Spinal cord (tissue), 10 donors: ENCODE measurements around the gene ZCWPW1. TPM values are rescaled to one million over a fixed set of nuclear protein-coding genes. Genes with fewer than 3 reads are reported as not detected.

ENCODE experiments used
- DNase-seq, 6 donors: peaks; one replicate each; pipeline versions ENCODE4 v3.0.0 to v3.0.0-alpha.2; 2013 to 2015; ENCODE audit warnings: low spot score in 6 of 6, low read depth in 4 of 6
- H3K27ac ChIP-seq: one replicate; pipeline ENCODE4 v1.5.1; 2013; ENCODE audit warnings: low read depth, low read length, control low read depth
- H3K27me3 ChIP-seq: one replicate; pipeline ENCODE4 v1.6.1; 2013; ENCODE audit warnings: low read length; ENCODE audit not compliant: control insufficient read depth, insufficient read depth
- H3K36me3 ChIP-seq: one replicate; pipeline ENCODE4 v1.6.1; 2013; ENCODE audit warnings: low read length; ENCODE audit not compliant: control insufficient read depth, insufficient read depth
- H3K4me1 ChIP-seq: one replicate; pipeline ENCODE4 v1.6.1; 2013; ENCODE audit warnings: low read length; ENCODE audit not compliant: control insufficient read depth, insufficient read depth
- H3K4me3 ChIP-seq: one replicate; pipeline ENCODE4 v1.5.1; 2013; ENCODE audit warnings: low read depth, low read length, control low read depth
- H3K9me3 ChIP-seq: one replicate; pipeline ENCODE4 v1.6.1; 2013; ENCODE audit warnings: low read length; ENCODE audit not compliant: control insufficient read depth, insufficient read depth
- WGBS: methylation state at CpG from one replicate; pipeline ENCODE4 v1.1.5; 2013; ENCODE audit warnings: missing lambda C conversion rate; ENCODE audit not compliant: insufficient coverage; 5-methylcytosine and 5-hydroxymethylcytosine counted together
- polyA plus RNA-seq, 2 donors: library from polyadenylated mRNA; unstranded; fragments of 120-200 nt; gene quantifications; one replicate each; pipeline ENCODE4 v1.2.1, GENCODE V29; 2013; ENCODE audit not compliant: insufficient read length in 2 of 2
- total RNA-seq, 2 donors: library from RNA; depleted of rRNA in 1 of 2; stranded (reverse); fragments of 120-200 nt in 1 of 2; fragments of >200 nt in 1 of 2; gene quantifications; one replicate each; pipeline versions ENCODE4 v1.2.3 to v1.2.4, GENCODE V29; 2013 to 2014
- donor health status: healthy.

The ZCWPW1 gene
- total and polyA plus RNA-seq, 4 donors = 5.1 to 8.0 (median 7.1) TPM

DNA sequence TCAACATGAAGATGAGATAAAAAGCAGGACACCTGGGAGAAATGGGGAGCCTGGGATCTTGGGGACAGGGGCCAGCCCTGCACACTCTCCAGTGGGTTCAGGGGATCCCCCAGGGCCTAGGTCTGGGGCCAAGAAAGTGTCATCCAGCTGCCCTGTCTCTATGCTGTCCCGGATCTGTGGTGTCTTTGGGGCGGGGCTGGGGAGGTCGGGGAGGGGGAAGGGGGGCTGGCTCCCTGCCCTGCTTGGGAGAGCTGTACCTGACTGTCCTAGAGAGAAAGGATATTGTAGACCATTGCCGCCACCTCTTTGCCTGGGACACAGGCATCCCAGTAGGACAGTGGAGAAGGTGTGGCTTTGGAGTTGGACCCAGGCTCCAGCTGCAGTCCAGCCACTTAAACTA is 42.5 kb upstream of the ZCWPW1 start:
- H3K36me3 ChIP-seq = peaks cover 66% of the 10 kb centered on the region
- no peak overlapping the region for H3K27ac ChIP-seq
- 73% methylated on average over 4 of the region's 4 CpGs for WGBS
- no peak for DNase-seq
- H3K27me3 ChIP-seq = no peaks in the 10 kb centered on the region
- peaks cover 61% of the 10 kb centered on the region for H3K4me1 ChIP-seq
- no peaks in the 10 kb centered on the region for H3K9me3 ChIP-seq
- no peak overlapping the region for H3K4me3 ChIP-seq

DNA sequence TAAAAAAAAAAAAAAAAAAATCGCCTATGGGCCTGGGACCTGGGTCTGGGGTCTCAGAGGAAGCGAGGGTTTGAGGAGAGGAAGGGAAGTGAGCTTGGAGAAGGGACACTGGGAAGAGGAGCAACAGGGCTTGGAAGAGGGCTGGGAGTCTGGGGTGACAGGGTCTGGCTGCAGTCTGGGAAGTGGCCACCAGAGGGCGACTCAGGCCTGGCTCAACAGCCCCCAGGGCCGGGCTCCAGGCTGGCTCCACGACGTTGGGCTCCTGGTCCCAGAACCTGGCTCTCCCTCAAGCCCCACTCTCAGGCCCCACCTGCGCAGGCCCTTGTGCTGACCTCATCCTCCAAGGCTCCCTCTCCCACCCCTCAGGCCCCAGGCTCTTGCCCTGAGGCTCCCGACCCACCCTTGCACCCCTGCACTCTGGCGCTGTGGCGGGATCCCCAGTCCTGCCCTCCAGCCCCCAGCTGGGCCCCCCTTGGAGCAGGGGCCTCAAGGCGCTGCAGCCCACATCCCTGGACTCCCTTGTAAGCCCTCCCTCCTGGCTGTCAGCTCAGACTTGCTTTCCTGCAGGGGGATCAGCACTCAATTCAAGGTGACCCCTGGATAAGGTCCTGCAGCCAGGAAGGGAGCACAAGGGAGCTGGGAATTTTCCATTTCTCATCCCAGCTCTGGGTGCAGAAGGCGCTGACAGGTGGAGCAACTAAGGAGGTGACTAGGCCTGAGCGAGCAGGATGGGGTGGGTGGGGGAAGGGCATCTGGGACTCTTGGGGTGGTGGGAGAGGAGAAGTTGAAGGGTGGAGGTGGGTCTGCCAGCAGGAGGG is 40.9 kb upstream of the ZCWPW1 start:
- H3K4me1 ChIP-seq = peaks cover 63% of the 10 kb centered on the region
- no peak overlapping the region for H3K4me3 ChIP-seq
- 29% methylated on average over 13 of the region's 13 CpGs for WGBS
- no peaks in the 10 kb centered on the region for H3K27me3 ChIP-seq
- no peaks in the 10 kb centered on the region for H3K9me3 ChIP-seq
- DNase-seq = peak in 2 of 6 donors; percentile 91 to 92
- no peak overlapping the region for H3K27ac ChIP-seq
- H3K36me3 ChIP-seq = peaks cover 64% of the 10 kb centered on the region

- Histone ChIP-seq H3K4me3 (peak overlapping the region; percentile 70), H3K36me3 (peaks cover 59% of the 10 kb centered on the region), H3K27ac (peak overlapping the region; percentile 94), H3K27me3 (no peaks in the 10 kb centered on the region), H3K4me1 (peaks cover 65% of the 10 kb centered on the region), H3K9me3 (no peaks in the 10 kb centered on the region)
- WGBS = 55% methylated on average over 8 of the region's 22 CpGs
- DNase-seq = peak in 5 of 6 donors; percentile 79 to 96 (median 86)
Measured at GRCh38 chr7:100467638-100468373, 39.3 kb upstream of the ZCWPW1 start.

- Histone ChIP-seq H3K4me1 (peaks cover 64% of the 10 kb centered on the region), H3K4me3 (peak overlapping the region; percentile 70), H3K27me3 (no peaks in the 10 kb centered on the region), H3K36me3 (peaks cover 50% of the 10 kb centered on the region), H3K27ac (peak overlapping the region; percentile 94), H3K9me3 (no peaks in the 10 kb centered on the region)
- 32% methylated on average over 25 of the region's 32 CpGs for WGBS
- DNase-seq = no peak
Measured at GRCh38 chr7:100466653-100467605, 38.4 kb upstream of the ZCWPW1 start.

DNA sequence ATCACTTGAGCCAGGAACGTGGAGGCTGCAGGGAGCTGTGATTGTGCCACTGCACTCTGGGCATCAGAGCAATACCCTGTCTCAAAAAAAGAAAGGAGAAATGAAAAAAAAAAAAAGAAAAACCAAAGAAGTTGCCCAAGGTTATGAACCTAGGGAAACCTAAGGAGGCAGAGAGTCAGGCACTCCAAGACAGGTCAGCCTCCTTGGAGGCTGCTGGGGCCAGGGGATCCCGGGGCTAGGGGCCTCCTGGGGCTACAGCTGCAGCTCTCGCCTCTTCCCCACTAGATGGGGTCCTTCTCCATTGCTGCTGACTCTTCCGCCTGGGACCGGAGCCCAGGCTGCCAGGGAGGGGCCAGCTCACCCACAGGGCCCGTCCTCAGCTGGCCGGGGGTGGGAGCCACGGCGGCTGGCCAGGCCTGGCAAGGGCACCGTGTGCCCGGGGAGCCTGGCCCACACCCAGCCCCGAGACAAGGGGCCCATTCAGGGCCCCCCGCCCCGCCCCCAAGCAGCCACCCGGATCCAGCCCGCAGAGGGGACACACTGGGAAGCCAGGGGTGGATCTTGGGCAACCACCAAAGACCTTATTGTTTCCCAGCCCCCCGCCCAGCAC is 37.3 kb upstream of the ZCWPW1 start:
- Histone ChIP-seq H3K36me3 (peaks cover 56% of the 10 kb centered on the region), H3K27me3 (no peaks in the 10 kb centered on the region), H3K4me1 (peaks cover 64% of the 10 kb centered on the region), H3K4me3 (peak overlapping the region; percentile 70), H3K9me3 (no peaks in the 10 kb centered on the region), H3K27ac (peak overlapping the region; percentile 64)
- WGBS = 10% methylated on average over 13 of the region's 17 CpGs
- peak in 5 of 6 donors; percentile 72 to 96 (median 81) for DNase-seq

DNA sequence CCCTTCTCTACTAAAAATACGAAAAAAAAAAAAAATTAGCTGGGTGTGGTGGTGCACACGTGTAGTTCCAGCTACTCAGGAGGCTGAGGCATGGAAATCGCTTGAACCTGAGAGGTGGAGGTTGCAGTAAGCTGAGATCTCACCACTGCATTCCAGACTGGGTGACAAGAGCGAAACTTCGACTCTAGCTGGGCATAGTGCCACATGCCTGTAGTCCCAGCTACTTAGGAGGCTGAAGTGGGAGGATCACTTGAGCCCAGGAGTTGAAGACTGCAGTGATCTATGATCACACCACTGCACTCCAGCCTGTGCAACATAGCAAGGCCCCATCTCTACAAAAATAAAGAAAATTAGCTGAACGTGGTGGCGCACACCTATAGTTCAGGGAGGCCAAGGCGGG is 36.8 kb upstream of the ZCWPW1 start:
- no peak for DNase-seq
- Histone ChIP-seq H3K4me3 (no peak overlapping the region), H3K9me3 (no peaks in the 10 kb centered on the region), H3K27ac (peak overlapping the region; percentile 64), H3K36me3 (peaks cover 61% of the 10 kb centered on the region), H3K27me3 (no peaks in the 10 kb centered on the region), H3K4me1 (peaks cover 64% of the 10 kb centered on the region)
- WGBS = 52% methylated on average over 8 of the region's 8 CpGs

DNA sequence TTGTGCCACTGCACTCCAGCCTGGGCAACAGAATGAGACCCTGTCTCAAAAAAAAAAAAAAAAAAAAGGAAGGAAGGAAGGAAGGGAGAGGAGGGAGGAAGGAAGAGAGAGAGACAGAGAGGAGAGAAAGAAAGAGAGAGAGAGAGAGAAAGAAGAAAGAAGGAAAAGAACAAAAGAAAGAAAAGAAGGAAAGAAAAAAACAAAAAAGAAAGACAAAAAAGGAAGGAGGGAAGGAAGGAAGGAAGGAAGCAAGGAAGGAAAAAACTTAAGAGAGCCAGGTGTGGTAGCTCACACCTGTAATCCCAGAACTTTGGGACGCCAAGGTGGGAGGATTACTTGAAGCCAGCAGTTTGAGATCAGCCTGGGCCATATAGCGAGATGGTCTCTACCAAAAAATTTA is 36.3 kb upstream of the ZCWPW1 start:
- H3K36me3 ChIP-seq = peaks cover 66% of the 10 kb centered on the region
- WGBS = 86% methylated on average over 2 of the region's 2 CpGs
- no peak overlapping the region for H3K4me3 ChIP-seq
- no peaks in the 10 kb centered on the region for H3K9me3 ChIP-seq
- no peaks in the 10 kb centered on the region for H3K27me3 ChIP-seq
- no peak for DNase-seq
- no peak overlapping the region for H3K27ac ChIP-seq
- H3K4me1 ChIP-seq = peaks cover 64% of the 10 kb centered on the region

DNA sequence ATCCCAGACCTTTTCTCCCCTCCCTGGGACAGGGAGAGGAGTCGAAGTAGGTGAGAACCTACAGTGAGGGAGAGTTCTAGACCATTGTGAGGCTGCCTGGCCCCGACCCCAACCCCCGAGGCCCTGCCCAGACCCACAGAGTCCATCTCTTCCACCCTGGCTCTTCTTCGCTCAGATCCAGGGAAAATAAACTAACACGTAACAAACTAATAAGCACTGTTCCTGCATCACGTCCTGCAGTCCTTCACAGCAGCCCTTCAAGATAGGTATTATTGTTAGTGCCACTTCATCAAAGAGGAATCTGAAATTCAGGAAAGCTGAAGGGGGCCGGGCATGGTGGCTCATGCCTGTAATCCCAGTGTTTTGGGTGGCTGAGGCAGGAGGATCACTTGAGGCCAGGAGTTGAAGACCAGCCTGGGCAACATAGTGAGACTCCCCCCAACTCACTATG is 35.7 kb upstream of the ZCWPW1 start, which contains the start of gene SPACDR:
TSS of gene SPACDR (minus strand) at position 51 of the 451 bp plus-strand sequence. CDS start 235 bp downstream, outside the sequence.
- no peak for DNase-seq
- Histone ChIP-seq H3K4me1 (peaks cover 59% of the 10 kb centered on the region), H3K27ac (peak within 1 kb of the TSS; percentile 71), H3K36me3 (peaks cover 65% of the 10 kb centered on the region), H3K9me3 (no peaks in the 10 kb centered on the region), H3K4me3 (no peak within 1 kb of the TSS), H3K27me3 (no peaks in the 10 kb centered on the region)
- WGBS = 60% methylated on average over 1 of the region's 7 CpGs

DNA sequence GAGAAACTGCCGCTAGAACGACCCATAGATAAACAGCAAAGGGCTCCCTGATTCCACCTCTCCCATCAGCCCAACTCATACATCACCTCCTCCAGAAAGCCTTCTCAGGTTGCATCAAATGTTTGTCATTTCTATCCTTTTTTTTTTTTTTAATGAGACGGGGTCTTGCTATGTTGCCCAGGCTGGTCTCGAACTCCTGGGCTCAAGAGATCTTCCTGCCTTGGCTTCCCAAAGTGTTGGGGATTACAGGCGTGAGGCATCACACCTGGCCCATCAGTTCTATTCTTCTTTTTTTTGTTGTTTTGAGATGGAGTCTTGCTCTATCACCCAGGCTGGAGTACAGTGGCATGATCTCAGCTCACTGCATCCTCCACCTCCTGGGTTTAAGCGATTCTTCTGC is 28.5 kb upstream of the ZCWPW1 start:
- DNase-seq = no peak
- no peak overlapping the region for H3K27ac ChIP-seq
- no peaks in the 10 kb centered on the region for H3K27me3 ChIP-seq
- WGBS = no CpG with 5 or more reads among the region's 6 CpGs
- peaks cover 36% of the 10 kb centered on the region for H3K36me3 ChIP-seq
- H3K4me1 ChIP-seq = no peaks in the 10 kb centered on the region
- no peaks in the 10 kb centered on the region for H3K9me3 ChIP-seq
- H3K4me3 ChIP-seq = no peak overlapping the region
